NCI-H345 treated with DMSO at 0.1 percent for 48 hours (cell line): ENCODE measurements around the gene AR.

Experiments used
- DNase-seq: peaks from one replicate; lab custom pipeline; 2025; ENCODE audit not compliant: unreplicated experiment; lab: John Stamatoyannopoulos, UW

Gene AR

DNA sequence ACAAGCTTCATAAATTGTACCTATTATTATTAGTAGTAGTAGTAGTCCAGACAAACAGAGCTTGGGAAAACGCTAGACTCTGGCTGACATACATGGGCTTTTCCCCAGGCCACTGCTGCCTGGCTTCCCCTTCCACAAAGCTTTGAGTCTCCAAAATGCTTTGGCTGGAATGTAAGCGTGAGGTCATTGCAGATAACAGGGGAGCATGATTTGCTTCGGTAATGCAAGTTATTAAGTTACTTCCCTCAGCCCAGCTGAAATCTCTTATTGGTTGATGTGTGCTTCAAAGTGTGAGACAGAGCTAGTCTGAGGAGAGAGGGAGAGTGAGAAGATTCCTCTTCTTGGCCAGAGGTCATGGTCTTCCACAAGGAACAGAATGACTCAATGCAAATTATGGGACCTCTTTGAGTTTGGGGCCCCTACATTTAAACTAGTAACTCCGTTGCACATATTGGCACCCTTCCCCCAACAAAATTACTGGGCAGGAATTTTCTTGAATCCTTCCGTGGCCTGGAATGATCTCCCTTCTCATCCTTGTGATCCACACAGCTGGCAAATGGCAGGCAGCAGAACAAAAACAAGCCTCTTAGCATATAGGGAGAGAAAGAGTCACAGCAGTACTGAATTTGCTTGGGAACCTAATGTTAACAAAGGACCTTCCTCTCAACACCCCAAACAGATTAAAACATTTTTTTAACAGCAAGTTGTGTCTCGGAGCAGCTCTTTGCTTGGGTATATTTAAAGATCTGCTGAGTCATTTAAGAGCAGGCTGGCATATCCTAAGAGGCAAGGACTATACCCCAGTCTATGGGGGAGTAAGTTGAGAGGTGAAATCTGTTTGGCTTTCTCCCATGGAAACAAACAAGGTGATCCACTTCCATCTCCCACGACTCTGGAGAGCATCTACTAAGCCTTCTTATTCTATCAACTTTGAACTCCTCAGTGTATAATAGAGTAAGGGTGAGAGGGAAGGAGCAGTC lies 19.9 kb downstream of the AR start:
- no peak for DNase-seq

DNA sequence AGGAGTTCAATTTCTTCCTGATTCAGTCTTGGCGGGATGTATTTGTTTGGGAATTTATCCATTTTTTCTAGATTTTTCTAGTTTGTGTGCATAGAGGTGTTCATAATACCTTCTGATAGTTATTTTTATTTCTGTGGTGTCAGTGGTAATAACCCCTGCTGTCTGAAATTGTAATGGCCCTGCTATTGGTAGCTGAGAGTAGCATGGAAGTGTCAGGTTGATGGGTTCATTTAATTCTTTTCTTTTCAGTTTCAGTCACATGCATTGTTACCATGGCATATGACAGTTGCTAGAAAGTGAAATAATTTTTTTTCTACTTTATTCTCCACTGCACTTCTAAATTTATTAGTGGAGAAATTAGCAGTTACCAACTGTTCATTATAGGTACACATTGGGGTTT lies 20.7 kb downstream of the AR start:
- DNase-seq, result no peak

DNA sequence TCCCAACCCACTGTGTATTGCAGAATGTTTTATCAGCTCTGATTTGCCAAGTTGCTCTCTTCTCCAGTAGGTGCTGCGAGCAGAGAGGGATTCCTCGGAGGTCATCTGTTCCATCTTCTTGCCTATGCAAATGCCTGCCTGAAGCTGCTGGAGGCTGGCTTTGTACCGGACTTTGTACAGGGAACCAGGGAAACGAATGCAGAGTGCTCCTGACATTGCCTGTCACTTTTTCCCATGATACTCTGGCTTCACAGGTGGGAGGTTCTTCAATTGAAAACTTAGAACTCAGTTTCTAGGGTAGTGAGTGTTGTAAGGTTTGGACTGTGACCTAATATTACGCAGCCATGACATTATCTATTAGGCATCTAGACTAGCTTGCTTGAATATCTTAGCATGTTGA lies 24.9 kb downstream of the AR start:
- DNase-seq, result no peak

DNA sequence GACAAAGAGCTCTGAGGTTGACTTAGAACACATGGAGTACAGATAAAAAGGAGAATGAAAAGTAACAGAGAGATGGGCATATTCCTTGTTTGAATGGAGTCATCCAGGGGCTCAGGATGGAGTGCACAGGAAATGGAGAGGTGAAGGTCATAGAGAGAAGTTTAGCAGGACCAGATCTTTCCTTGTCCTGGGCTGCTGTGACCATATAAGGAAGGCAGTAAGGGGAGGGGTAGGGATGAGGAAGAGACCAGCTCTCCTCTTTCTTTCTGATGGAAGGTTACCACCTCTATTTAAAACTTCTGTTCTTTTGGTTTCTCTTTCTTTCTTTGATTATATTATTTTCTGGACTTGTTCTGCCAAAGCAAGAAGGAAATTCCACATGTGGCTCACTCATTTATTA lies 27.0 kb downstream of the AR start:
- DNase-seq, result no peak

DNA sequence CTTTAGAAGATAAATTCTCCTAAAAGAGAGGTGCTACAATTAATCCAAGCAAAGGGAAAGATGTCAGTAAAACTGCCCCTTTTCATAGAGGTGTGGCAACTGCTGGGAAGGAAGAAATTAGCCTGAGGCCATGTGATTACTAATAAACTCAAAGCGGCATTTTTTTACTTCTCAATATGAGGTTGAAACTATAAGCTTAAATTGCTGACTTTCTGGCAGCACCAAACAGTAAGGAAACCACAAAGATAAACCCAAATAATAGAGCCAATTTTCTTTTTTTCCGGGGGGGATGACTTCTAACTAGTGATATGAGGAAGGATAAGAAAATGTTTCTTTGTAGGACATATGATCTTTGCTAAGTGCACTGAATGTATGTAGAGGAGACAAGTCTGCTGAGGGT lies 30.9 kb downstream of the AR start:
- DNase-seq, result no peak

DNA sequence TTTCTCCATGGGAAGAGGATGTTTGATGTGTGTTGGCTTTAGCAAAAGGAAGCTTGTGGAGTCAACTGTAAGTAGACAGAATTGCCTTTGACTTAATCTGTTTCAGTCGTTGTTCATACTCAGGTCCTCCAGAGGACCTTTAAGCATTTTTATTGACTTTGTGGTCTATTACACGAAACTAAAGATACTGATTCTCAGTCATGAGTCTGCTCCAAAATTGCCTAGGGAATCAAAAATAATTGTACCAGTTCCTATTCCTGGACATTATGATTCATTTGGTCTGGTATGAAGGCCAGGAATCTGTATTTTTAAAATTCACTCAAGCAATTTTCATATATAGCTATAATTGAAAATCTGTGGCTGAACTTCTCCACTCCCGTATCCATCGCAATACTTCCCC lies 38.6 kb downstream of the AR start:
- DNase-seq, result no peak

DNA sequence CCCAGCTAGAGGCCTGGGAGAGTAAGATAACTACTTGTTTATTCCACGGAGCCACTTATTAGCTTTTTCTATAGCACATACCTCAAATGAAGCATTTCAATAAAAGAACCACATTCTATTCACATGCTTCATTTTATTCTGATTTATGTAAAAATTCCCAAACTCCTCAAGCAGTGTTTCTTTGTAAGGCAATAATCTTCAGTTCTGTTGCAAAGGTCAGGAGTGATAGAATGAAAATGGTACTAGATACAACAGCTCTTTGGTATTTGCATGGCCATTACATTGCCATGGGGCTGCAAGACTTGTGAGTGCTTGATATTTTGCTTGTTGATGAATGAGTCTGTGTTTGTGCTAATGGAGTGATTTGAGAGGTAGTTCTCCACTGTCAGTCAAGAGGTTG lies 39.4 kb downstream of the AR start:
- DNase-seq, result no peak

DNA sequence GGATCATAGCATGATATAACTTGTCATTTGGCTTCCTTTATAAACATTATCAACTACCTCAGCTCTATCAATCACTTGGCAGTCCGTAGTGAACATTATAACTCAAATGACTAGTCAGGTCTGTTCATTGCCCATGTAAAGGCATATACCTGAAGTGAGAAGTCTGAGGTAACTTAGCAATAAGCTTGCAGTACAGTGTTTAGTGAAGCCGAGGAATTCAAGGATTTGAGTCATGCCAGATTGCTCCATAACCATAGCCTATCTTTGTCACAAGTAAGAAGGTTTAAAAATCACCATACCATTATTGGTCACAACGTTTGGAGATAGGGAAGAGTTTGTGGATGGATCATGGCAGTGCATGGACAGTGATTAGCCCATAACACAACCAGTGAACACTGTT lies 41.6 kb downstream of the AR start:
- no peak for DNase-seq

DNA sequence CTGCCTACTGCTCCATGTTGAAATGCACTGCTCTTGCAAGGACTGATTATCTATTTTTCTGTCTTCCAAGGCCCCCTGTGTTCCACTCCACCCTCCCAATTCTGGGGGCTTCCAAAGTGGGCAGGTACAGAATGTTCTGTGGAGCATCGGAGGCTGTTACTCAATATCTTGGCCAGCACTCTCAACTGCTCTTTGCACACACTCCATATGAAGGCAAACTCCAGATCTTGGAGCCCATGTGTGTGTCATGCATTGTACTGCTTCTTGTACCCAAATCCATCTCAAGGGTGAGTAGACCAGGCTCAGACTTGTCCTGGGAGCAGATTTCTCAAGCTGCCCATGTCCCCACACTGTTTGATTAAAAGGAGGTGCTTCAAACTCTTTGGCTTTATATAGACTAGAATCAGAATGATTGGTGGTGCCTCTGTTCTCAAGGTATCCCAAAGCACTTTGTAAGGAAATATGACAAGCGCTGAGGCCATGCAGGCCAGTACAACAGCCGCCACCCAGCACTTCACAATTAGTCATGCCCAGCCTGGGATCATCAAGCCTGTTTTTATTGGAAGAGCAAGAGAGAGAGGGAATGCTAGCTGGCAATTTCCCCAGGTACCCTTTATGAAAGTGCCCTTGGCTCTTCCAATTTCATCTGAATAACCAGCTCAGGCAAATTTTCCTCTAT lies 44.3 kb downstream of the AR start:
- no peak for DNase-seq

DNA sequence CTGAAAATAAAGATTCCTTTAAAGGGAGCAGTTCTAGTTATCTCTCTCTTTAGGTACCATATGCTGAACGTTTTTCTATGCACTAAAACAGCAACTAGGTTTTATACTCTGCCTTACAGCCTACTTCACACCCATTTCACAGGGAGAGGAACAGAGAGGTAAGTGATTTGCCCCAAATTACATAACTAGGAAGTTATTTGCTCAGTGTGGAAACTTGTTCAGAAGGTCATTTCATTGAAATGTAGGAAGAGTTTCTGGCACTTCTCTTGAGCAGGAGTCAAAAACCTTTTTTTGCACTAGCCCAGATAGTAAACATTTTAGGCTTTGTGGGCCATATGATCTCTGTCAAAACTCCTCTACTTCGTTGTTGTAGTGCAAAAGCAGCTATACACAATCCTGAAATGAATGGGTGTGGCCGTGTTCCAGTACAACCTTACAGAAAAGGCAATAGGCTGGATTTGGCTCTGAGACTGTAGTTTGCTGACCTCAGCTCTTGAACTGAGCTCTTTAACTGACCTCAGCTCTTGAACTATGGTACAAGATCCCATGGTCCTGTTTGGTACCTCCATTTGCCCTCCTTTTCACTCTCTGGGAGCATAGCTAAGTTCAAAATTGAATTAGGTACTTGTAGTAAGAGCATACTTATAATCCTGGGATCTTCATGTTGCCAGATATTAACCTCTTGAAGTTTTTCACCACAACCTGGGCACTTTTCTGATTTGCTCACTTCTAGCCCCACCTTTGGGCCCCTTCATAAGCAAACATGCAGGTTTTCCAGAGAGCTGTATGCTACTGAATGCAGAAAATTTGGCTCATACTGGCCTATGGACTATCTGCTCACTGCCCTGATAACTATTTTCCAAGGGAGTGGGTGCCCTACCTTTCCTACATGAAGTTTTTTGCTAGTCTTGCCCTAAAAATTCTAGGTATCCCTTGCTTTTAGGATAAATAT lies 53.3 kb downstream of the AR start:
- no peak for DNase-seq

DNA sequence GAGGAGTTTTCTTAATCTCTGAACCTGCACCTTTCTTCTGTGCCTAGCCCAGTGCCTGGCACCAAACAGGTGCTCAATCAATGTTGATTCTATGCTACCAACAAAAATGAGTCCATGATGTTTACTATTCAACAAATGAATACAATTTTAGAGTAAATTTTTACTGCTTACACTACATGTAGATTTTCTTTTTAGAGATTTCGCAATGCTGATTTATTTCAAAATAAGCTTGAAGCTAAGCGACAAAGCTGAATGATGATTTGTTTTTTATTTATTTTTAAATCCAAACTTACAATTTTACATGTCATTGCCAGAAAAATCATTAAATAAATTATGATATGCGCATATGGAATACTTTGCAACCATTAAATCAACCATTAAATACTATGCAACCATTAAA lies 55.7 kb downstream of the AR start:
- no peak for DNase-seq

DNA sequence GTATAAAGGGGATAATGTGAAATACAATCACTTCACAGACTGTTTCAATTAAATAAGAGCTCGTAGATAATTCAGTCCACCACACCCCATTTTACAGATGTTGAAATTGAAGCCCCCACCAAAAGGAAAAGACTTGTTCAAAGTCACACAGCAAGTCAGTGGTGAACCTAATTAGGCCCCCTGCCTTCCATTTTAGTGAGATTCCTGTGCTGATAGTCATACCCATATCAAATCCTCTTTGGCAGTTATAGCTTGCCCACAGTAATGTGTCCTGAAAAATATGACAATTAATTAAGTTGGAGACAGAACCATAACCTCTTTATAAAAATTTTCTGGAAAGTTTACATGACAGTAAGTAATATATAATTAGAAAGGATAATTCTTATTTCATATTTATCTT lies 58.0 kb downstream of the AR start:
- DNase-seq, result no peak

DNA sequence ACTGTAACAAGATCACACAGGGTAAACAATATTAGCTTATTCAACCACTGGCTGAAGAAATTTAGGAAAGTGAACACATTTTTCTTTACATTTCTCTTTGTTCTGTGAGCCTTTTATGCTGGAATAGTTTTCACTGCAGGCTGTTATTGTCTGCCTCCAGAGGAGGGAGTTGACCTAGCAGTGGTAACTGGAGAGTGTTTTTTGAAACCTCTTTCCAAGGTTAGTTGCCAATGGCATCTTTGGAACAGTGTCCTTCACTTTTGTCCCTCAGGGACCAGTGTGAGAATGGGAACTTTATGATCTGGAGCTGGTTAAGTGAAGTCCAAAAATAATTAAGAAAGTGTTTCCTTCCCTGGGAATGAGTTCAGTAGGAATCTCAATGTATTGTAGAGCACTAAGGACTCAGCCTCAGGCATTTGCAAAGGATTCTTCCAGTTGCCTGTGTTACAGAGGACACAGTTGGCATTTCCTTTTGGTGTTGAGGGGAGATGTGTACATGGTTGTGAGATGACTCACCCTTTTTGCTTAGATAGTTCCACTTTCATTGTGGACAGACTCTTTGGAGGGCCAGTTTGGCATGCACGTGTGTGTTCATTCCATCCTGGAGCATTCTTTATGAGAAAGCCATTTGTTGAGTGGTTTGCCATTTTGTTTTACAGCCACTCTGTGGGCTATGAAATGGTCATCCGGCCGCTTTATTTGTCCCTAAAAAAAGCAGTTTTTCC lies 61.3 kb downstream of the AR start:
- DNase-seq, result no peak

DNA sequence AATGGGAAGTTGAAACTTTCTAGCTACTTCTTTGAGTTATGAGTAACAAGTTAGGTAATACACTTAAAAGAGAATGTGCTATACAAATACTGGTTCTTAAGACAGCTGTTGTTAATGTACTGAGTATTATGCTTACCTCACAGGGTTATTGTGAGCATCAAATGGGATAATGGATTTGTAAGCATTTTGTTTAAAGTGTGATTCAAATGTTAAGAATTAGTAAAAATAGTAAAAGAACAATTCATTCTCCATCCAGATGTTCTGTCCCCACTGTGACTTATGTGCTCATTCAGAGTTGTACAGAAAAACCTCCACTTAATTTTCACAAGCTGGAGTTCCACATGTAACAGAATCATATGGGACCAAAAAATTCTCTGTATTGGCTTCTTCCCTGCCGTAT lies 63.6 kb downstream of the AR start:
- no peak for DNase-seq

DNA sequence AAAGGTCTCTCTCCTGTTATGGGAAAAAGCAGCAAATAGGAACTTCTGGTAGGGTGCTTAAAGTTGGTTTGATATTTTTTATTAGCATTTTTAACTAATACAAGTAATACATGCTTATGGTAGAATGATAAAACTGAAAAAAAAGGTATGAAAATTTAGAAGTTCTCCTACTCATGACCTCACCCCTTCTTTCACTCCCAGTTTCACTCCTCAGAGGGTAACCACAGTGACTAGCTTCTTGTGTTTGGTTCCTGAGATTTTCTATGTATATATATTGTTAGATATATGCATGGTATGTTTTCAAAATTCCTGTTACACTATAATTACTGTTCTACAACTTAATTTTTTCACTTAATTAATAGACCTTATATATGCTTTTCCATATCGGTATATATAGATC lies 66.5 kb downstream of the AR start:
- no peak for DNase-seq

DNA sequence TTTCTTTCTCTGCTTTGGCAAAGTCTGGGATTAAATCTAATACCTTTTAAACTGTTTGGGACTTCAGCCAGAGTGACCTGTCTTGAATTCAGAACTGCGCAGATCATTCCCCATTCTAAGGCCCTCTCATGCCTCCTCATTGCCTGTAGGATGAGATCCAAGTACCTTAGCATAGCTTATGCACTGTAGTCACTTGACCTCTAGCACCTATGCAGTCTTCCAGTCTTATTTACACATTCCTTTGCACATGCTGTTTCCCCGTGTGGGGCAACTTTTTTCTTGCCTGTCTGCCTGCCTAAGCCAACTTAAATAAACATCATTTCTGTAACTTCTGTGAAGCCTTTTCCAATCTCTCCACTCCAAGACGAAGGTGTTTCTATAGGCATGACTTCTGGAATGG lies 68.4 kb downstream of the AR start:
- no peak for DNase-seq

DNA sequence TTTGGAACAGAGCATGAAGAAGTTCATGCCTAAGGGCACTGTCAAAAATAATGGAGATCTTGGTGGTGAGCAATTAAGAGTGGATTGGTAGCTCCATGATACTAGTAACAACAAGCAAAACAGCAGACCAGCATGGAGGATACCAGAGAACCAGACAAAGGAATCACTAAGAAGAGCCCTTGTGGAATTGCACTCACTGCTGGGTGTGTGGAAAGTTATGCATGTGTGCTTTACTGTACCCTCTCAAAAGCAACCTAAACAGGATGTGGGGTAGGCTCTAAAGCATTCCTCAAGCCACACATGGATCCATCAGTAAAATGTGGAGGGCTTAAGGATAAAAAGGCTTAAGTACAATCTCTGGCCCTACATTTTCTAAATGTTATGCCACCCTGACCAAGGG lies 69.5 kb downstream of the AR start:
- no peak for DNase-seq

DNA sequence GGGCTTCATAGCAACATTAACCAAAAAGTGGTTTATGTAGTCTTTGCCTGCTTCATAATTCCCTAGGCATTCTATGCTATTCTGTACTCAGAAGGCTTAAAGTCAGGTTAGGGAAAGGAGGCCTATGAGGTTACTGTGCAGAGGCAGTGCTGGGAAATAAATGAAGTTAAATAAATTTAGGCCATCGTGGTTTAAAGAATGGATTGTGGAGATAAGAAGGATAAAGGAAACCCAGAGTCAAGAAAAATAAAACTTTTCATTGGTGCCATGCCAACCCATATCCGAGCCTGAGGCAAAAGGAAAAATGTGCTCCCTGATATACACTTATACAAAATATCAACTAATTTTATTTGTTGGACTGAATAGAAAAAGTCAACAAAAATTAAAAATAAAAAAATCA lies 70.2 kb downstream of the AR start:
- DNase-seq, result no peak

DNA sequence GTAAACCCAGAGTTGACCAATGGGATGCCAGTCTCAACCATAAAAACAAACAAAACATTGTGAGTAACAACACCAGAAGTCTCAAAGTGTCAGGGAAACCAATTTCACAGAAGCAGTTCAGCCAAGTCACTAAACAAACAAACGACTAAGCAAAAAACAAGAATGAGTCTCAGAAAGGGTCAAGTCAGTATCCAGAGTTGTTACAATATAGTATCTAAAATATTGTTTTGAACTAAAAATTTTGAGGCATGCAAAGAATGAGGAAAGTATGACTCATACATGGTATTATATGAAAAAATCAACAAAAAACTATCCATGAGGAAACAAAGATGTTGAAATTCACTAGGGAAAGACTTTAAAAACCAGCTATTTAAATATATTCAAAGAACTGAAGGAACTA lies 70.6 kb downstream of the AR start:
- no peak for DNase-seq

DNA sequence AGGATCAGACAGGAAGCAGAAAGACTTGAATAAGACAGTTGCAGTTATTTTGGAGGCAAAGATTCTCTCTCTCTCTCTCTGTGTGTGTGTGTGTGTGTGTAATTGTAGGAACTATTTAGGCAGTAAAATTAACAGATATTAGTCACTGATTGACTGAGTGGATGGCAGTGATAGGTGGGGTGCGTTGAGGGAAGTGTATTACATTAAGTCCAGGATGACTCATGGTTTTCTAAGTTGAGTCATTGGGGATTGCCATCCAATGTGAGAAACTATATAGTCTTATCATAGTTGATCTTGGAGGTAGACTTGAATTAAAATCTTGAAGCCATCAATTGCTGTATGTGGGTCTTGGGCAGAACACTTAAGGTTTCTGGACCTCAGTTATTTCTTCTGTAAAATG lies 75.4 kb downstream of the AR start:
- DNase-seq, result no peak

DNA sequence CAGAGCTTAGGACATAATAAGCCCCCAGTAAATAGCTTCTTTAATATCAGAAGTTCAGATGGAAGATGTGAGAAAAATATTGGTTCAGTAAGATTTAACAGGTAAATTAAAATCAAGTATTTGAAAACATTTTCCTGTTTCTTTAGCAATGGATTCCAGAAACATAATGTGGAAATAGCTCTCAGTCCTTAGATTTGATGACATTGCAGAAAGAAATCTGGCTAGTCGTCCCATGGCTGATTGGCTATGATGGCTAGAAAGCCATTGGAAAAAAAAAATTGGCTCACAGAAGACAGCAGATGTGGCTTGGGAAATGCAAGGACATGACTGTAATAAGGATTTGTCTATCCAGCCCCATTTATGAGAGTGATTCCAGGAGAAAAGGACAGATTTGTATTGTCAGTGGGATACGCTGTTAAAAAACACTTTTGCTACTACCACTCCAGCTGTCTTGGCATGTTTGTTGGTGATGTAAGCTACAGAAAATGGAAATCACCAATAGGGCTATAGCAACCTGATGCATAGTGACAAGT lies 78.3 kb downstream of the AR start:
- no peak for DNase-seq
